ENCODE results near the gene TMEM14C.

- no peak for TF ChIP-seq CTCF (IDR thresholded peaks at IDR 0.05; ENCODE audit: low read length)
- no peak for TF ChIP-seq EZH2 (IDR thresholded peaks at IDR 0.05; ENCODE audit: borderline replicate concordance, low read length)
These were observed 32.0 kb upstream of the TMEM14C start for GRCh38 chr6:10690651-10691445.
